GM21825 (cell line): ENCODE results near the gene TNRC6C.
"Not testable (repeated sequence)": the region's sequence is repeated elsewhere in the genome, so short reads cannot be mapped to it uniquely, and the experiment has no call there.

Experiments used
- ATAC-seq: cut with Tn5 transposase; IDR thresholded peaks from one replicate; pipeline ENCODE4 v1.9.1; 2021; ENCODE audit warnings: mild to moderate bottlenecking, moderate library complexity; ENCODE audit not compliant: unreplicated experiment

Gene TNRC6C

DNA sequence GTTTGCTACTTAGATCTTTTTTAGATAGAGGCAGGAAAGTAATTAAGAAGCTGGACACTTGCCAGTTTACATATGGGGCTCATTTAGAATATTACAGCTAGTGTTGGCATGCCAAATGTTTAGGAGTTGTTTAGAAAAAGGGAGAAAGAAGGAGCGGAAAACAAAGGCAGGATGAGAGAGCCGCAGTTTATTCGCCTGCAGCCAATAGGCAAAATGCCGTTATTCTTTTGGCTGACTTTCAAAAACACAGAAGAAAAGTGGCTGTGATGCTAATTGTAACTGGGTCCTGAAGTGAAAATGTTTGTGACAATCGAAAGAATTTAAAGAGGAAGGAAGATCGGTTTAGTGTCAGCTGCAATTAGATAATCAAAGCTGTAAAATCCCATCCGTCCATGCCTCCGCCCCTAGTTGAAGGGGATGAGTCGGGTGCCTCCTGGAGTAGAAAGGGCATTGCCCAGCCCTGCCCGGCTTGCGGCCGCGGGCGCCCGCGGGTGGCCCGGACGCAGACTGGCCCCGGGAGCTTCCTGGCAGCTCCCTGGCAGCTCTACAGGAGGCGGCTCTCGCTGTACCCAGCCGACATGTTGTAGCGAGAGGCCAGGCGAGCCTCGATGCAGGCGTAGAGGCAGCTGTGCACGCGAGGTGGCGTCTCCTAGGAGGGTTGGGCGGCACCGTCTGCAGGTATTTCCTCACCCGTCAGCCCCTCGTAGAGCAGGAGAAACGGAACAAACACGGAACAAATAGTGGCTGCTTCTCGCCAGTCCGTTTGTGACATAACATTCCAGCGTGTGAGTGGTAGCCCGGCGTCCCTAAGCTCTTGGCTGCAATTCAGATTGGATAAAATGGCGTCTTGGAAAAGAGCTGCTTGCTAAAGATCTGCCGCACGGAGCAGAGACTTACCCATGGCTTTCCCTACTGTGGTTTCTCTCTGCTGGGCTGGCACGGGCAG lies 82.2 kb downstream of the TNRC6C start:
- no peak for ATAC-seq

- no peak for ATAC-seq
These were observed 83.1 kb downstream of the TNRC6C start for GRCh38 chr17:78041386-78042179.

DNA sequence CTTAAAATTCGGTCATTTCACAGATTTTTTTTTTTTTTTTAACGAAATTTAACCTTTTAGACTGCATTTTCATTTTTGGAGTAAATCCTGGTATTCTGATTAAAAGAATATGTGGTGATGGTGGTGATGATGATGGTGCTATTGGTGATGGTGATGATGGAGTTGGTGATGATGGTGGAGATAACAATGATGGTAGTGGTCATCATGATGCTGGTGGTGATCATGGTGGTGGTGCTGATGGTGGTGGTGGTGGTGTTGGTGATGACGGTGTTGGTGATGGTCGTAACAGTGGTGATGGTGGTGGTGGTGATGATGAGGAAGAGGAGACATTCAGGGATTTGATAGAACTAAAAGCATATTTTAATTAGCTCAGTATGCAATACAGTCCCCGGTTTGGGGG lies 84.0 kb downstream of the TNRC6C start:
- ATAC-seq, result no peak

GRCh38 chr17:78043031-78043430 lies 84.5 kb downstream of the TNRC6C start:
- no peak for ATAC-seq

GRCh38 chr17:78044280-78044835 lies 85.9 kb downstream of the TNRC6C start:
- ATAC-seq, result no peak

DNA sequence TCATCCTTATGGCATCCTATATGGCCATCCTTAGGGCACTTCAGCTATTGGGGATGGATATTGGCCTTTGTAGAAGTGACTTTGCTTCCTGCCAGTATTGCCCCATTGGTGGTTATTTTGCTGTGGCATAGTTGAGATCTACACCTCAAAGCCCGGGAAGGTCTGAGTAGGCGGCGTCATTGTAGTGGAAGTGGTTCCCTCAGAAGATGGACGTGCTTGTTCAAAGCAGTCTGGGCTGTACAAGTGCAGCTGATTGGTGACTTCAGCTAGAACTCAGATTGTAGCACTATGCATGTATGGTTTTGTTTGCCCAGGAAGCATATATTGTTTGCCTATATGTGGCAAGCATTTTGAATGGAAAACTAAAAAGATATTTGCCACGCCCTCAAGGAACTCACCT lies 86.8 kb downstream of the TNRC6C start:
- ATAC-seq, result no peak

- ATAC-seq, result no peak
These were observed 88.4 kb downstream of the TNRC6C start for GRCh38 chr17:78046923-78047322.

- ATAC-seq, result no peak
These were observed 90.1 kb downstream of the TNRC6C start for GRCh38 chr17:78048346-78049292.

DNA sequence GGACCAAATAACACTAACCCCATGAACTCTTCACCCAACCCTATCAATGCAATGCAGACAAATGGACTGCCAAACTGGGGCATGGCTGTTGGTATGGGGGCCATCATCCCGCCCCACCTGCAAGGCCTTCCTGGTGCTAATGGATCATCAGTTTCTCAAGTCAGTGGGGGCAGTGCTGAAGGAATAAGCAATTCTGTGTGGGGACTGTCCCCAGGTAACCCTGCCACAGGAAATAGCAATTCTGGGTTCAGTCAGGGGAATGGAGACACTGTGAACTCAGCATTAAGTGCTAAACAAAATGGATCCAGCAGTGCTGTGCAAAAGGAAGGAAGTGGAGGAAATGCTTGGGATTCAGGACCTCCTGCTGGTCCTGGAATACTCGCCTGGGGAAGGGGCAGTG lies 91.1 kb downstream of the TNRC6C start:
- ATAC-seq, result no peak

GRCh38 chr17:78051186-78051972 lies 92.9 kb downstream of the TNRC6C start:
- ATAC-seq, result no peak

DNA sequence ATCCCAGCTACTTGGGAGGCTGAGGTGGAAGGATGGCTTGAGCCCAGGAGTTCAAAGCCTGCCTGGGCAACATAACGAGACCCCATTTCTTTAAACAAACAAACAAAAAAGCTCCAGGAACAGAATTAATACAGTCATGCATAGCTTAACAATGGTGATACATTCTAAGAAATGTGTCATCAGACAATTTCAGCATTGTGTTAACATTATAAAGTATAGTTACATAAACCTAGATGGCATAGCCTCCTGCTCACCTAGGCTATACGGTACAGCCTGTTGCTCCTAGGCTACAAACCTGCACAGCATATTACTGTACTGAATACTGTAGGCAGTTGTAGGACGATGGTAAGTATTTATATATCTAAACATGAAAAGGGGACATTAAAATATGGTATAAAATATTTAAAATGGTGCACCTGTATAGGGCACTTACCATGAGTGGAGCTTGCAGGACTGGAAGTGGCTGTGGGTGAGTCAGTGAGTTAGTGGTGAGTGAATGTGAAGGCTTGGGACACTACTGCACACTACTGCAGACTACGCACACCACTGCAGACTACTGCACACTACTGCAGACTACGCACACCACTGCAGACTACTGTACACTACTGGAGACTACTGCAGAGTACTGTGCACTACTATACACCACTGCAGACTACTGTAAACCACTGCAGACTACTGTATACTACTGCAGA lies 95.4 kb downstream of the TNRC6C start:
- no peak for ATAC-seq

- no peak for ATAC-seq
These were observed 98.7 kb downstream of the TNRC6C start for GRCh38 chr17:78057113-78057740.

GRCh38 chr17:78058001-78058400 lies 99.5 kb downstream of the TNRC6C start:
- ATAC-seq, result no peak

DNA sequence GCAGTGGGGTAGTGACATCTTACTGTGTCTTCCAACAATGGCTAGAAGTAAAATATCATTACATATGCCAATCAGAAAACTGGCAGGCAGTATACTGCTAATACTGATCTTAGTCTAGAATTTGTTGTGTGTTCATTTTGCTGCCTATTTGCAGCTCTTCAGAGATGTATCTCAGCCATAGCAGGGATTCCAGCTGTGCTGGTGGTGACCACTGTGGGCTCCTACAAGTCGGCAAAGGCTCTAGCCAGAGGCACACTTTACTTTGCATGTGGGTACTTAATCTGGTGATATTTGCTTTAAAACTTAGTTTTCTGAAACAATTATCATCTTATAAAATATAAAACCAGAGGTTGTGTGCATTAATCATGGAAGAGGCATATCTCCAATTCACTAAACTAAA lies 100.1 kb downstream of the TNRC6C start:
- ATAC-seq, result no peak

DNA sequence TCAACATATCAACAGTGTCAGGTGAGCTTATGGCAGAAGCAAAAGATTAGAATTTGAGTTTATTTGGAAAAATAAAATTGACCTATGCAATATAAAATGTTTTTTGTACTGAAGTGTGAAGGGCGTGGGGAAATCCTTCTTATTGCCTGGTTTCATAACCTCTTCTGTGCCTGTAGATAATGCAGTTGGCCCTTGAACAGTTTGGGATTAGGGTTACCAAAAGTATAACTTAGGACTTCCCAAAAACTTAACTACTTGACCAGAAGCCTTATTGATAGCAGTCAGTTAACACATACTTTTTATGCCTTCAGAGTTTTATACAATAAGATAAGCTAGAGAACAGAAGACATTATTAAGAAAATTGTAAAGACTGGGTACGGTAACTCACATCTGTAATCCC lies 104.1 kb downstream of the TNRC6C start:
- ATAC-seq, result no peak

- no peak for ATAC-seq
These were observed 105.0 kb downstream of the TNRC6C start for GRCh38 chr17:78063489-78063888.

DNA sequence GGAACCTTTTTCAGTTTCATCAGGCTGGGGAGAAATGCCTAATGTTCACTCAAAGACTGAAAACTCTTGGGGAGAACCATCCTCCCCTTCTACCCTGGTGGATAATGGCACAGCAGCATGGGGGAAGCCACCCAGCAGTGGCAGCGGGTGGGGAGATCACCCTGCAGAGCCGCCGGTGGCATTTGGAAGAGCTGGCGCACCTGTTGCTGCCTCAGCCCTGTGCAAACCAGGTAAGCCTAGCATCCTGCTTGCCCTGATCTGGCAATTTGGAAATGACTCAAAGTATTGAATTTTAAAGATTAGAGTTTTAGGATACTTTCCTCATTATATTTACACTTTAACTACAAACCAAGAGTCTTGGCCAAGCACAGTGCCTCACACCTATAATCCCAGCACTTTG lies 106.2 kb downstream of the TNRC6C start:
- no peak for ATAC-seq

- not testable (repeated sequence) for ATAC-seq
These were observed 108.5 kb downstream of the TNRC6C start for GRCh38 chr17:78066976-78067375.

GRCh38 chr17:78069695-78070094 lies 111.2 kb downstream of the TNRC6C start:
- no peak for ATAC-seq
